GM12878 (cell line): ENCODE data around the gene PRDM16. TPM values are rescaled to one million over a fixed set of nuclear protein-coding genes. Genes with fewer than 3 reads are reported as not detected.

Experiments used
- ATAC-seq: fragments of 200-7000 bp; cut with Tn5 transposase; 3 replicates; pipeline ENCODE4 v1.9.1; 2020; ENCODE audit warnings: mild to moderate bottlenecking, moderate library complexity
- BruUV-seq: library from RNA; stranded (reverse); fragments of 400-500 nt; replicated peaks from 2 replicates; lab custom pipeline; 2021; lab: Mats Ljungman, UMichigan
- CTCF ChIA-PET: fragments of 300-600 bp; sonication (Branson Sonifier 250); formaldehyde crosslinking; extraction: SDS; loops from one replicate; lab custom pipeline; 2021; ENCODE audit warnings: inconsistent platforms; lab: Yijun Ruan, JAX
- POLR2A ChIA-PET: fragments of 350-600 bp; formaldehyde crosslinking; extraction: SDS; loops from one replicate; lab custom pipeline; 2021; ENCODE audit warnings: inconsistent platforms; lab: Charles Lee
- RAD21 ChIA-PET: fragments of 300-600 bp; sonication (Branson Sonifier 250); formaldehyde crosslinking; loops from one replicate; lab custom pipeline; 2023; ENCODE audit warnings: antibody characterized with exemption; ENCODE audit not compliant: unreplicated experiment; lab: Charles Lee
- SMC1A ChIA-PET: fragments of 300-600 bp; sonication (Branson Sonifier 250); formaldehyde crosslinking; loops from one replicate; lab custom pipeline; 2023; ENCODE audit not compliant: unreplicated experiment, uncharacterized antibody; lab: Charles Lee
- DNase-seq: peaks from one replicate; pipeline ENCODE4 v3.0.0-alpha.2; 2011; ENCODE audit warnings: low read depth, low spot score
- FAIRE-seq: peaks from 3 replicates; lab custom pipeline; 2011; peaks lifted over from hg19 to GRCh38; lab: Jason Lieb, UNC
- H2AFZ ChIP-seq: 2 replicates; pipeline ENCODE4 v1.6.0; 2011; ENCODE audit warnings: low read depth, low read length, control low read depth; ENCODE audit not compliant: control insufficient read depth
- H3K27ac ChIP-seq: 2 replicates; pipeline ENCODE4 v1.5.1; 2011; ENCODE audit warnings: control low read depth; ENCODE audit not compliant: control insufficient read depth, insufficient read depth
- H3K27me3 ChIP-seq, 2 experiments: replicated peaks in 1 of 2; 2 replicates each; pipeline versions ENCODE4 v1.6.0 to v1.6.1; 2011; ENCODE audit warnings: low read length in 1 of 2; ENCODE audit not compliant: control insufficient read depth in 2 of 2, insufficient read depth in 2 of 2
- H3K36me3 ChIP-seq, 2 experiments: 2 replicates each; pipeline ENCODE4 v1.5.1; 2011; ENCODE audit warnings: low read length in 1 of 2; ENCODE audit not compliant: control insufficient read depth in 2 of 2, insufficient read depth in 2 of 2
- H3K4me1 ChIP-seq: 2 replicates; pipeline ENCODE4 v1.6.1; 2011; ENCODE audit warnings: mild to moderate bottlenecking, low read length, moderate library complexity, mixed read lengths; ENCODE audit not compliant: control insufficient read depth, insufficient read depth
- H3K4me2 ChIP-seq: 2 replicates; pipeline ENCODE4 v1.6.0; 2011; ENCODE audit warnings: control low read depth; ENCODE audit not compliant: control insufficient read depth, insufficient read depth
- H3K4me3 ChIP-seq: fragments of 200-600 bp; sonication (generic); 2 replicates; pipeline ENCODE4 v1.5.1; 2016
- H3K79me2 ChIP-seq: 2 replicates; pipeline ENCODE4 v1.6.0; 2011; ENCODE audit warnings: low read length; ENCODE audit not compliant: control insufficient read depth, insufficient read depth
- H3K9ac ChIP-seq: 2 replicates; pipeline ENCODE4 v1.8.0; 2011; ENCODE audit warnings: low read length, control low read depth, mixed read lengths; ENCODE audit not compliant: control insufficient read depth, insufficient read depth
- H3K9me3 ChIP-seq: replicated peaks from 3 replicates; pipeline ENCODE4 v1.5.1; 2011; ENCODE audit warnings: mild to moderate bottlenecking, low read length; ENCODE audit not compliant: control insufficient read depth, insufficient read depth
- H4K20me1 ChIP-seq: 2 replicates; pipeline ENCODE4 v1.6.0; 2011; ENCODE audit not compliant: control insufficient read depth, insufficient read depth
- ATF7 ChIP-seq: fragments of 450-650 bp; IDR thresholded peaks from 2 replicates; pipeline ENCODE4 v1.6.1; 2016; ENCODE audit warnings: low read depth, mild to moderate bottlenecking
- BMI1 ChIP-seq: fragments of 450-650 bp; IDR thresholded peaks from 2 replicates; pipeline ENCODE4 v1.6.1; 2016; ENCODE audit warnings: mild to moderate bottlenecking, moderate library complexity, borderline replicate concordance
- CHD2 ChIP-seq: IDR thresholded peaks from 2 replicates; pipeline ENCODE4 v1.6.1; 2011; ENCODE audit warnings: low read depth, low read length, improper control_type of control experiment, borderline replicate concordance
- HDAC2 ChIP-seq: fragments of 200-600 bp; sonication (generic); IDR thresholded peaks from 2 replicates; pipeline ENCODE4 v1.6.1; 2017
- MEF2A ChIP-seq: IDR thresholded peaks from 2 replicates; pipeline ENCODE4 v1.6.1; 2011; ENCODE audit warnings: low read depth, mild to moderate bottlenecking, low read length, moderate library complexity; ENCODE audit not compliant: insufficient read depth
- MEF2B ChIP-seq: fragments of 450-650 bp; IDR thresholded peaks from 2 replicates; pipeline ENCODE4 v1.6.1; 2018; ENCODE audit warnings: mild to moderate bottlenecking, moderate library complexity; ENCODE audit not compliant: partially characterized antibody, poor library complexity, severe bottlenecking
- NR2C2 ChIP-seq: IDR thresholded peaks from 2 replicates; pipeline ENCODE4 v1.6.1; 2011; ENCODE audit warnings: borderline replicate concordance, low read depth; ENCODE audit not compliant: control insufficient read depth, insufficient read length
- POU2F2 ChIP-seq: IDR thresholded peaks from 3 replicates; pipeline ENCODE4 v1.6.1; 2011; ENCODE audit warnings: low read depth, mild to moderate bottlenecking, low read length, borderline replicate concordance
- TCF12 ChIP-seq: IDR thresholded peaks from 2 replicates; pipeline ENCODE4 v1.6.1; 2011; ENCODE audit warnings: low read depth, mild to moderate bottlenecking, low read length
- WRNIP1 ChIP-seq: IDR thresholded peaks from 2 replicates; pipeline ENCODE4 v1.6.1; 2011; ENCODE audit warnings: low read depth, low read length, improper control_type of control experiment, borderline replicate concordance
- ZBED1 ChIP-seq: IDR thresholded peaks from 2 replicates; pipeline ENCODE4 v1.6.1; 2016; ENCODE audit warnings: borderline replicate concordance
- ZSCAN29 ChIP-seq: fragments of 450-650 bp; IDR thresholded peaks from 2 replicates; pipeline ENCODE4 v1.6.1; 2017; ENCODE audit warnings: mild to moderate bottlenecking, moderate library complexity
- WGBS: methylation state at CpG from one replicate; pipeline ENCODE4 v1.1.6; 2016; ENCODE audit warnings: low lambda C conversion rate; ENCODE audit not compliant: insufficient replicate concordance, insufficient coverage; ENCODE audit errors: missing lambda C conversion rate; 5-methylcytosine and 5-hydroxymethylcytosine counted together
- in situ Hi-C: fragments of 300-500 bp; cut with MboI; formaldehyde crosslinking; loops from 9 replicates; pipeline ENCODE4 v1.14.3; 2018; ENCODE audit warnings: mixed read lengths
- intact Hi-C: fragments of 100-400 bp; cut with micrococcal nuclease; formaldehyde crosslinking; loops from one replicate; pipeline ENCODE4 v1.14.2; 2022; ENCODE audit not compliant: unreplicated experiment
- polyA plus RNA-seq, 11 experiments: library from polyadenylated mRNA; depleted of rRNA in 4 of 11; unstranded in 6 of 11; stranded (reverse) in 5 of 11; fragments of >200 nt; fragmentation: Nextera tagmentation in 4 of 11; fragmentation: Illumina TruSeq in 1 of 11; extraction: Ambion mirVana in 4 of 11; extraction: Trizol in 1 of 11; gene quantifications; 1 replicate in 1 of 11; 2 replicates in 10 of 11; pipeline versions ENCODE4 v1.2.1 to v1.2.3, GENCODE V29; 2011 to 2016; ENCODE audit warnings: inconsistent platforms in 2 of 11, missing spikeins in 2 of 11, low read depth in 1 of 11
- total RNA-seq, 4 experiments: library from RNA; depleted of rRNA in 3 of 4; stranded (reverse); fragments of >200 nt in 3 of 4; fragmentation: Illumina TruSeq in 1 of 4; extraction: Trizol in 1 of 4; gene quantifications; 2 replicates each; pipeline versions ENCODE4 v1.2.1 to v1.2.3, GENCODE V29; 2013 to 2021
- TF ChIP-seq, protein P1 (sequence below): IDR thresholded peaks from 2 replicates; pipeline ENCODE4 v1.6.1; 2012; ENCODE audit warnings: low read depth, low read length, improper control_type of control experiment
- TF ChIP-seq, protein P2 (sequence below): IDR thresholded peaks from 2 replicates; pipeline ENCODE4 v1.6.1; 2011; ENCODE audit warnings: borderline replicate concordance, low read depth, mild to moderate bottlenecking, moderate library complexity, mixed read lengths, low read length; ENCODE audit not compliant: insufficient read depth; ENCODE audit errors: extremely low read length
- TF ChIP-seq, protein P3 (sequence below): fragments of 150-350 bp; IDR thresholded peaks from 2 replicates; pipeline ENCODE4 v1.6.1; 2014; ENCODE audit warnings: mild to moderate bottlenecking, low read depth, low read length
- TF ChIP-seq, protein P4 (sequence below): fragments of 450-650 bp; IDR thresholded peaks from 2 replicates; pipeline ENCODE4 v1.6.1; 2017; ENCODE audit warnings: antibody characterized with exemption, mild to moderate bottlenecking, moderate library complexity
- TF ChIP-seq, protein P5 (sequence below): IDR thresholded peaks from 2 replicates; pipeline ENCODE4 v1.6.1; 2012; ENCODE audit warnings: low read depth, low read length, improper control_type of control experiment

PRDM16 gene
- total and polyA plus RNA-seq, 10 of the 15 experiments (the other 5 are each of a cell fraction or from before 2014, with no cell fraction given) = 0.03 TPM; not detected in 9

DNA sequence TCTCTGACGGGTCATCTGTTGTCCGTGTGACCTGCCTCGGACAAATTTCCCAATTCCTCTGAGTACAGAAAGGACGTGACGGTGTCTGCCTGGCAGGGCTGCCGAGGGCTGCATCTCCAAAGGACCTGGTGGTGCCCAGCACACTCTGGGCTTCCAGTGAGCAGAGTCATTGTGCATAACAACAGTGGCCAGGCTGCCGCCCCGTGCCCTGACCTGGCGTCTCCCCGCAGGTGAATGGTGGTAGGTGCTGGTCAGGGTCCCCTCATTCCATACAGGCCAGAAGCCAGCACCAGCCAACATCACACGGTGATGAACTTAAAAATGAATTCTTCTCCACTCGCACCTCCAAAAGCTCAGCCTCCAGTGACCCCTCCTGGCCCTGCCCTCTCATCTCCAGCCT lies 28.2 kb downstream of the PRDM16 start:
- H3K9me3 ChIP-seq = no peaks in the 10 kb centered on the region
- no peak overlapping the region for H3K27ac ChIP-seq
- ATAC-seq (no peak), DNase-seq (no peak)
- H3K4me2 ChIP-seq = no peak overlapping the region
- no peak overlapping the region for H3K9ac ChIP-seq
- no peak overlapping the region for H2AFZ ChIP-seq
- POLR2A ChIA-PET = no interaction called here
- H3K27me3 ChIP-seq = no peaks in the 10 kb centered on the region; a peak in 1 of 4 replicates
- intact Hi-C loops = no loop called here
- TF ChIP-seq HDAC2 (no peak), MEF2A (no peak), CHD2 (no peak), MEF2B (no peak), WRNIP1 (no peak), ZBED1 (no peak), POU2F2 (no peak), ZSCAN29 (no peak), TCF12 (no peak), BMI1 (no peak), NR2C2 (no peak), ATF7 (no peak)
- TF ChIP-seq, protein P1, sequence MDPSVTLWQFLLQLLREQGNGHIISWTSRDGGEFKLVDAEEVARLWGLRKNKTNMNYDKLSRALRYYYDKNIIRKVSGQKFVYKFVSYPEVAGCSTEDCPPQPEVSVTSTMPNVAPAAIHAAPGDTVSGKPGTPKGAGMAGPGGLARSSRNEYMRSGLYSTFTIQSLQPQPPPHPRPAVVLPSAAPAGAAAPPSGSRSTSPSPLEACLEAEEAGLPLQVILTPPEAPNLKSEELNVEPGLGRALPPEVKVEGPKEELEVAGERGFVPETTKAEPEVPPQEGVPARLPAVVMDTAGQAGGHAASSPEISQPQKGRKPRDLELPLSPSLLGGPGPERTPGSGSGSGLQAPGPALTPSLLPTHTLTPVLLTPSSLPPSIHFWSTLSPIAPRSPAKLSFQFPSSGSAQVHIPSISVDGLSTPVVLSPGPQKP = no peak
- TF ChIP-seq, protein P2, sequence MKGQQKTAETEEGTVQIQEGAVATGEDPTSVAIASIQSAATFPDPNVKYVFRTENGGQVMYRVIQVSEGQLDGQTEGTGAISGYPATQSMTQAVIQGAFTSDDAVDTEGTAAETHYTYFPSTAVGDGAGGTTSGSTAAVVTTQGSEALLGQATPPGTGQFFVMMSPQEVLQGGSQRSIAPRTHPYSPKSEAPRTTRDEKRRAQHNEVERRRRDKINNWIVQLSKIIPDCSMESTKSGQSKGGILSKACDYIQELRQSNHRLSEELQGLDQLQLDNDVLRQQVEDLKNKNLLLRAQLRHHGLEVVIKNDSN = no peak
- TF ChIP-seq, protein P3, sequence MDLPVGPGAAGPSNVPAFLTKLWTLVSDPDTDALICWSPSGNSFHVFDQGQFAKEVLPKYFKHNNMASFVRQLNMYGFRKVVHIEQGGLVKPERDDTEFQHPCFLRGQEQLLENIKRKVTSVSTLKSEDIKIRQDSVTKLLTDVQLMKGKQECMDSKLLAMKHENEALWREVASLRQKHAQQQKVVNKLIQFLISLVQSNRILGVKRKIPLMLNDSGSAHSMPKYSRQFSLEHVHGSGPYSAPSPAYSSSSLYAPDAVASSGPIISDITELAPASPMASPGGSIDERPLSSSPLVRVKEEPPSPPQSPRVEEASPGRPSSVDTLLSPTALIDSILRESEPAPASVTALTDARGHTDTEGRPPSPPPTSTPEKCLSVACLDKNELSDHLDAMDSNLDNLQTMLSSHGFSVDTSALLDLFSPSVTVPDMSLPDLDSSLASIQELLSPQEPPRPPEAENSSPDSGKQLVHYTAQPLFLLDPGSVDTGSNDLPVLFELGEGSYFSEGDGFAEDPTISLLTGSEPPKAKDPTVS = no peak
- TF ChIP-seq, protein P4, sequence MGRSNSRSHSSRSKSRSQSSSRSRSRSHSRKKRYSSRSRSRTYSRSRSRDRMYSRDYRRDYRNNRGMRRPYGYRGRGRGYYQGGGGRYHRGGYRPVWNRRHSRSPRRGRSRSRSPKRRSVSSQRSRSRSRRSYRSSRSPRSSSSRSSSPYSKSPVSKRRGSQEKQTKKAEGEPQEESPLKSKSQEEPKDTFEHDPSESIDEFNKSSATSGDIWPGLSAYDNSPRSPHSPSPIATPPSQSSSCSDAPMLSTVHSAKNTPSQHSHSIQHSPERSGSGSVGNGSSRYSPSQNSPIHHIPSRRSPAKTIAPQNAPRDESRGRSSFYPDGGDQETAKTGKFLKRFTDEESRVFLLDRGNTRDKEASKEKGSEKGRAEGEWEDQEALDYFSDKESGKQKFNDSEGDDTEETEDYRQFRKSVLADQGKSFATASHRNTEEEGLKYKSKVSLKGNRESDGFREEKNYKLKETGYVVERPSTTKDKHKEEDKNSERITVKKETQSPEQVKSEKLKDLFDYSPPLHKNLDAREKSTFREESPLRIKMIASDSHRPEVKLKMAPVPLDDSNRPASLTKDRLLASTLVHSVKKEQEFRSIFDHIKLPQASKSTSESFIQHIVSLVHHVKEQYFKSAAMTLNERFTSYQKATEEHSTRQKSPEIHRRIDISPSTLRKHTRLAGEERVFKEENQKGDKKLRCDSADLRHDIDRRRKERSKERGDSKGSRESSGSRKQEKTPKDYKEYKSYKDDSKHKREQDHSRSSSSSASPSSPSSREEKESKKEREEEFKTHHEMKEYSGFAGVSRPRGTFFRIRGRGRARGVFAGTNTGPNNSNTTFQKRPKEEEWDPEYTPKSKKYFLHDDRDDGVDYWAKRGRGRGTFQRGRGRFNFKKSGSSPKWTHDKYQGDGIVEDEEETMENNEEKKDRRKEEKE = no peak
- TF ChIP-seq, protein P5, sequence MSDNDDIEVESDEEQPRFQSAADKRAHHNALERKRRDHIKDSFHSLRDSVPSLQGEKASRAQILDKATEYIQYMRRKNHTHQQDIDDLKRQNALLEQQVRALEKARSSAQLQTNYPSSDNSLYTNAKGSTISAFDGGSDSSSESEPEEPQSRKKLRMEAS = no peak
- TF ChIP-seq, all 136 proteins: peak for 0
- ChIA-PET RAD21 (no interaction called here), SMC1A (no interaction called here), CTCF (no interaction called here)
- 13% methylated on average over 12 of the region's 12 CpGs for WGBS
- Histone ChIP-seq H3K4me3 (no peak overlapping the region), H3K4me1 (no peaks in the 10 kb centered on the region), H3K36me3 (no peaks in the 10 kb centered on the region), H3K79me2 (no peaks in the 10 kb centered on the region), H4K20me1 (no peaks in the 10 kb centered on the region)
- no peak for FAIRE-seq
- in situ Hi-C loops = no loop called here
- no TSS peak for BruUV-seq
